NCI-H226 (cell line): ENCODE results near the gene SDCCAG8.

Source experiments
- DNase-seq: peaks from one replicate; pipeline ENCODE4 v3.0.0-alpha.2; 2015

SDCCAG8 gene

DNA sequence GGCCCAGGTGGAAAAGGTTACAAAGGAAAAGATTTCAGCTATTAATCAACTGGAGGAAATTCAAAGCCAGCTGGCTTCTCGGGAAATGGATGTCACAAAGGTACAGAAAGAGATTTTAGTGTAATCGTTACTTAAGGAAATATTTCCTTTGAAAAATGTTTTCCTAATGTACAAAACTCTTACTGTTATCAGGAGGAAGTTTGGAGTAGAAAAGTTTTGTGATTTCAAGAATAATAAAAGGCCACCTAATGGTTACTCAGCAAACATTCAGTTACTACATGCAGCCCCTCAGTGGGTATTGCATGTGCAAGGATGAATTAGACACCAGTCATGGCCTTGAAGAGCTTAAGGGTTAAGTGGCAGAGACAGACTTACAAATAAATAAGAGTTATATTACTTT is 85.2 kb downstream of the SDCCAG8 start:
- DNase-seq, result no peak

DNA sequence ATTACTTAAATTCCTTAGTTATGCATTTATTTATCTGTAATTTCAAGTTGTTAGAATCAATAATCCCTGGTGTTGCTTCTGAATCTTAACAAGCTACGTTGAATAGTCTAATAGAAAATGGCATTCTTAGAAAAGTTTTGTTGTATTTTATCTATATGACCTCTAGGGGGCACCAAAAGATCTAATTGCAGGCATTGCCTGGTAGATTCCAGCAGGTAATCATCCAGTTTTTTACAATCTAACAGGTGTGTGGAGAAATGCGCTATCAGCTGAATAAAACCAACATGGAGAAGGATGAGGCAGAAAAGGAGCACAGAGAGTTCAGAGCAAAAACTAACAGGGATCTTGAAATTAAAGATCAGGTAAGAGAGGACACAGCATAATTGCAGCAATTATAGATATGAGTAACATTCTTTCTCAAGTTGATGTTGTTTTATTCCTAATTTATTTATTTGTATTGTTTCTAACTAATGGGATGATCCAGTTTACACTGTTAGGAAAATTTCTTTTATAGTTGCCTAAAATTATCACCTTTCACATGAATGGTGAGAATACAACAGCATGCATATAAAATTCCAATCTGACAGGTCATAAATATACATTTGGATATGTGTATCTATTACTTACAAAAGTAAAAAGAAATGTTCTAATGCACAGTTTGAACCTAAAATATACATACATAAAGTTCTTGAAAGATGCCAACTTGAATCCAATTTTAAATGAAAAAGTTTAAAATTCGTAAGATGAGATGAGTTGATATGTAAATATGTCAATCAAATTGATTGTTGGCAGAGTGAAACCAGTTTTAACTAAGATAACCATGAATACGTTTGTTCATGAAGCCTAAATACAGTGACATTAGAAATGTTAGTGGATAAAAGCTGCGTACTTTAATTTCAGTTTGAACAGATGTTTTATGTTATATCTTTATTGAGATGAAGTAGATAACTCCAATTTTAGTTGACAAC is 88.4 kb downstream of the SDCCAG8 start:
- DNase-seq, result no peak

- DNase-seq, result no peak
These were observed 89.4 kb downstream of the SDCCAG8 start for GRCh38 chr1:243345205-243345604.

DNA sequence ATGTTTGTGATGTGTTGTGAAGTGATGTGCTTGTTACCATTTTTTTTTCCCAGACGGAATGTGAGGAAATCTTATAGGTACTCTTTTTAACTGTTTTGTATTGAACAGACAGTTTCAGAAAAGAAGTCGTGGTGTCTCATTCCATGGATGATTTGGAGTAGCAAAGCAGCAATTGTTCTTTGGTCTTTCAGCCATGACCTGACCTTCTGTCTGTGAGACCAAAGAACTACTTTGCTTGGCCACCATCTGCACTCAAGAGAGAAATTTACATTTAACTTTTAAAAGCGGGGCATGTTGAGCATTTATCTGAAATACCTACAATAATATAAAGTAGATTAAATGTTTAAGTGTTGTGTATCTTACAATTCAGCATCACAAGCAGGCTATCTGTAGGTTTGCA is 90.2 kb downstream of the SDCCAG8 start:
- DNase-seq, result no peak

DNA sequence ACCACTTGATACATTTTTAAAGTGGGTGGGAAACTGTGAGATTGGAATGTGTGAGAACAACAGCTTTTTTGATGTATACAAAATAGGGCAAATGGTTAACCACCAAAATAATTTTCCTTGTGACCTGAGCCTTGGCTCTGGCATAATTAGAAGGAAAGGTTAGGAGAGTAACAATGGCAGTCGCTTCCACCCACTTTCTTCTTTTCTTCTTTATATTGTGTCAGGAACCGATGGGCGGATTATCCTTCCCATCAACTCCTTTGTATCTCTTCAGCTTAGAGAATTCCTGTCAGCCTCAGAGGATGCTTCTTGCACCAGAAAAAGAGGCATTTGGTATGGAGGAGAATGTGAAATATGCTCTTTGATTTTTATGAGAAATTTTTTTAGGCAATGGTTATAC is 90.6 kb downstream of the SDCCAG8 start:
- no peak for DNase-seq

DNA sequence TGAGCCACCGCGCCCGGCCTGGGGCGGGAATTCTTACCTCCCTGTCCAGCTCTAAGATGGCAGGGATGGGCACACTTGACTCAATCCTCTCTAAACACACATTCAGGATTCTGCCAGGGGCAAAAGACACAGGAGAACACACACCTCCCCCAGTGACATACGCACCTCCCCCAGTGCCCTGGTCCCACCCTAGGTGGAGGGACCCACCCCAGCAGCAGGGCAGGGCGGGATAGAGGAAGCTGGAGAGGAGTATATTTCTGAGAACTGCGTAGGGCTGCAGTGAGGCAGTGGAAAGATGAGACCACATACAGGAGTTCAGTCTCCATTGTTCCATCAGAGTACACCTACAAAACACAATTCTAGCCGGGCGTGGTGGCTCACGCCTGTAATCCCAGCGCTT is 92.5 kb downstream of the SDCCAG8 start:
- no peak for DNase-seq

GRCh38 chr1:243349128-243349527 is 93.3 kb downstream of the SDCCAG8 start:
- no peak for DNase-seq

DNA sequence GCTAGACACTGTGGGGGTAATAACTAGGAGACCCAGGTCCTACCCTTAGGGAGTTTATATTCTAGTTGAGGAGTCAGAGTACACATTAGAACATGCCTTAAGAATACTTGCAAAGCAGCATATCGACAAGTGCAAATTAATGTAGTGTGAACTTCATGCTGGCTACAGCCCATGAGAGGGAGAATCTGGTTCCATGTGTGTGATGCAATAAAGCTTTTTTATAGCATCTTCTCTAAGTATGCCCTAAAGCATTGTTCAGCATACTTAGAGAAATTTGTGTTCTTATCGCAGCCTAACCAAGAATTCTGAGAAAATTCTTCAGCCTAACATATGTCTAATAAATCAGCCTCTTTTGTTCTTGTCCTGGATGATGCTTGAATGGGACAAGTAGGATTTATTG is 95.5 kb downstream of the SDCCAG8 start:
- DNase-seq, result no peak

- DNase-seq, result no peak
These were observed 98.8 kb downstream of the SDCCAG8 start for GRCh38 chr1:243354511-243355153.

DNA sequence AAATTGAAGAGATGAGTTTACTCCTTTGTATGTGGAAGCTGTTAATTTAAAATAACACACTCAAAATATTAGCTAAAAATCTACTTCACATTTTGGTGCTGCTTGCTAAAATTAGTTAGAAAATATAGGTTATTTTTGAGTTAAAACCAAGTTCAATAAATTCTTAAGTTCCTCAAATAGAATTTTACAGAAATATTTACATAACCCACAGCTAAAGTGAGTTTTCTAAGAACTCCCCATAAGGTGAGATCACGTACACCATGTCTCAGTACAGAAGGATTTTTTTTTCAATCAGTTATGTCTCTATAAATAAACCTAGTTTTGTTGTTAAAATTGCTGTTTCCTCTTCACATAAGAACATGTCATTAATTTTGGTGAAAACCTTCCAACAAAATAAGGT is 108.0 kb downstream of the SDCCAG8 start:
- no peak for DNase-seq

- DNase-seq, result no peak
These were observed 108.5 kb downstream of the SDCCAG8 start for GRCh38 chr1:243364330-243364729.

DNA sequence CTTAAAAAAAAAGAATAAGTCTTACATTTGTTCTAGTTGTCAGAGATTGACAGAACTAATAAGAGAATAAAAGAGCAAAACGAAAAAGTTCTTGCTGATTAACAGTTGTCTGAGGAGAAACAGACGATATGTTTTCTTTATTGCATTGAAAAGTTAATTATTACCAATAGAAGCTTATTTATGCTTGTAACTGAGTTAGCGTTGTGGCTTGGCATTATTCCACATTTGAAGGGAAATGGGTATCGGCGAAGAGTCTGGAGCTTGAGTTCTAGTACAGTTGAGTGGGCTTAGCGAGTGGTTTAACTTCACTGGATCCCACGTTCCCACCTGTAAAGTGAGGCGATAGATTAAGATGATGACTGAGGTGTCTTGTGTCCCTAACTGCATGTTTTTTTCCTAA is 109.0 kb downstream of the SDCCAG8 start:
- DNase-seq, result no peak

DNA sequence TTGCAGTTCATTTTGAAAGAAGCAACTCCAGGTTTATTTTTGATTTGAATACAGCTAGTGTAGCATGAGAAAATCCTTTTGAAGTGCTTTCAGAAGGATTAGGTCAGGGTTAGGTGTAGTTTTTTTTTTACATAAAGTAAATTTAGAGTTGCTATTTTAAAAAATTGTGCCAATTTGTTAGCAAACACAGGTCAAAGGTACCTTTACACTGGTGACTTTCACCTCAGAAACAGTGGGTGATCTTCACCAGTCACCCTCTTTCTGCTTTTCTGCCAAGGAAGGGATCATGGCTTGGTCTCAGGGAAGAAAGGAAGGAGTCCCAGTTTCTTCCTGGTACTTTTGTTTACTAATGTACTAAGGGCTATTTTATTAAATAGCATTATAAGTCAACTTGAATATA is 111.5 kb downstream of the SDCCAG8 start:
- DNase-seq, result no peak

- DNase-seq, result no peak
These were observed 118.6 kb downstream of the SDCCAG8 start for GRCh38 chr1:243374412-243374811.

- no peak for DNase-seq
These were observed 119.8 kb downstream of the SDCCAG8 start for GRCh38 chr1:243375596-243375995.

- no peak for DNase-seq
These were observed 122.8 kb downstream of the SDCCAG8 start for GRCh38 chr1:243378669-243379068.

DNA sequence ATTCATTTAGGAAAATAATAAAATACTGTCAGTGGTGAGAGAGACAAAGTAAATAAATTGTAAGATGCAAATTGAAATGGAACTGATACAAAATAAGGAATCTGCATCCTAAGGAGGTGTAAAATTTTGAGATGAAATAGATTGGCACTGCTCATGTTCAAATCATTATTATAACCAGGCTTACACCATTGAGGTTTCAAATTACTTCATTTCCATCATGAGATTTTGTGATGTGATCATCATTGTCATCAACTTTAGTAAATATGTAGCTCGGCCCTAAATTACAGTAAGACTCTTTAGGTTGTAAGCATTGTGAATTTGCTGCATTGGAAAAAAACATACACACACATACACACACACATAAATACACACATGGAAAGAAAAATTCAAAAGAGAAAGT is 123.4 kb downstream of the SDCCAG8 start:
- no peak for DNase-seq

- DNase-seq, result no peak
These were observed 123.9 kb downstream of the SDCCAG8 start for GRCh38 chr1:243379706-243380105.

DNA sequence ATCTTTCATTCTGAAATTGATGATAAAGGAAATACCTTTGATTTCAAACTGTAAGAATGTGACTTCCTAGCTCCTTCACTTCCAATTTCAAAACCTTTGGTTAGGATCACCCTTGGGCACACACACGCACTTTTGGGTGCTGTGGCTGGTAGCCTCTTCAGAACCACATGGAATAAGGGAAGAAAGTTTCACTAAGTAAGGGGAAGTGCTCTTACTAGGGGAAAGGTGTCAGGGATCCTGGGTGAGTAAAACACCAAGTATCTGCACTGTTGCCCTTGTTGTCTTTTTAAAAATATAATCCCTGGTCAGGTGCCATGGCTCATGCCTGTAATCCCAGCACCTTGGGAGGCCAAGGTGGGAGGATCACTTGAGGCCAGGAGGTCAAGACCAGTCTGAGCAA is 132.4 kb downstream of the SDCCAG8 start:
- no peak for DNase-seq

DNA sequence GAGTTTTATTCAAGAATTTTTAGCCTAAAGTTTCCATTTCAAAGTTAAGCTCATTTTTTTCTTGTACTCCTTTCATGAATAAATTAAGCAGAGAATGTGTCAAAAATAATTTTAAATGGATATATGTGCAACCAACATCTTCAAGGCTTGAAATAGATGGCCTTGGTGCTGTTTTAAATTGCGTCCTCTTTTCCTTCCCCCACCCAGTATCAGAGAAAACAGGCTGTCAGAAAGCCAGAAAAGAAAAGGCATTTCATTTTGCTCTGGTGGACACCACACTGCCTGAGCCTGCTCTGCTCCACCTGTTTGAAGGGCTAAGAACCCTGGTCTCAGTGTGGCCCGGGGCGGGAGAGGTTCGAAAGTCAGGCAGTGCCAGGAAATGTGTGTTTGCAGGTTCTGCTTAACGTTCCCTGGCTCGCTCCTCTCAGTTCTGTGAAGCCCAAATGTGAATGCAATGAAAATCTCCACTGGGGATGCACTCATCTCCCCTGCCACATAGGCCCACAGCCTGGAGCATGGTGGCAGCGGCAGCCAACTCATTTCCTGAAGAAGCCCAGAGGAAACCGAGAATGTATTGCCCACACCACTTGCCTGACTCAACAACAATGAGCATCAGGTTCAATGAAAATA is 134.4 kb downstream of the SDCCAG8 start:
- no peak for DNase-seq

DNA sequence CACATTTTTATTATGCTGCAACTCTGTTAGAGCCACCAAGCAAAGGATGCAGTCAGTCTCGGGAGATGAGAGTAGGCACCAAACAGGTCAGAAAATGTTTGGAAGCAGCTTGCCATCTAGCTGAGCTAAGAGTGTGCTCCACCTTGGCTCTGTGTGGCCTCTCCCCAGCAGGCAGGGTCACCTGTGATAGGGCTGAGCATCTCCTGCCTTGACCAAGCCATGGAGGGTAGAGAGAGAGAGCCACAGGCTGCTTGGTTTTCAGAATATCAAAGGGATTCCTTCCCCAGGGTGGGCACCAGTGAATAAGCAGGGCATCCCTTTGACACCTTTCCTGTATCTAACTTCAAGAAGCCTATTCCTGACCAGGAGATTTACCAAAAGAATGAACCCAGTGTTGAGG is 135.5 kb downstream of the SDCCAG8 start:
- DNase-seq, result no peak

GRCh38 chr1:243393096-243393495 is 137.3 kb downstream of the SDCCAG8 start:
- no peak for DNase-seq

DNA sequence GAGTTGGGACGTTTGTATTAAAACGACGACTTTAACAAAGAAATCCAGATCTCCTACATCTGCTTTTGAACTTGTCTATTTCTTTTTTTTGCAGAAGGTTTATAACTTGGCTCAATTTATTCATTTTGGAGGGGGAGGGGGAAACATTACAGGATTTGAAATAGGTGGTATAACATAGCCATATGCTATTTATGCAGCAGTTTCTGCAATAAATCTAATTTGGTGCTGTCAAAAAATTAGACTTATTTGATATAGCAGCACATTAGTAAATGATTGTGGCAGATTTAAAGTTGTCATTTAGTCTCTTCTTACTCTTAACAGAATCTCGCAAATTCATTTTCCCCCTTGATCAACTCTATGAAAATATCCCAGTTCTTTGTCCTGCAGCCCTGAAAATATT is 138.2 kb downstream of the SDCCAG8 start:
- no peak for DNase-seq
